Chondrocyte (in vitro differentiated cells): ENCODE data around the gene SVIL. TPM values are rescaled to one million over a fixed set of nuclear protein-coding genes. Genes with fewer than 3 reads are reported as not detected.
"Not testable (repeated sequence)": the region's sequence is repeated elsewhere in the genome, so short reads cannot be mapped to it uniquely, and the experiment has no call there.

Experiments
- DNase-seq: peaks from one replicate; pipeline ENCODE4 v3.0.0; 2021; ENCODE audit warnings: mixed read lengths, low spot score
- H3K27ac Mint-ChIP-seq: one replicate; pipeline ENCODE4 v1.8.0; 2021; ENCODE audit warnings: mild to moderate bottlenecking, moderate library complexity, mixed read lengths; ENCODE audit not compliant: unreplicated experiment
- H3K27me3 Mint-ChIP-seq: 2 replicates; pipeline ENCODE4 v1.8.0; 2021; ENCODE audit warnings: low read depth, mixed read lengths
- H3K36me3 Mint-ChIP-seq: 2 replicates; pipeline ENCODE4 v1.8.0; 2021; ENCODE audit warnings: low read depth, mixed read lengths
- H3K4me1 Mint-ChIP-seq: 2 replicates; pipeline ENCODE4 v1.8.0; 2021; ENCODE audit warnings: low read depth, mild to moderate bottlenecking, mixed read lengths
- H3K4me3 Mint-ChIP-seq: one replicate; pipeline ENCODE4 v1.8.0; 2021; ENCODE audit warnings: mild to moderate bottlenecking, moderate library complexity, mixed read lengths; ENCODE audit not compliant: unreplicated experiment
- H3K9me3 Mint-ChIP-seq: 2 replicates; pipeline ENCODE4 v1.8.0; 2021; ENCODE audit warnings: low read depth, mixed read lengths
- CTCF ChIP-seq: fragments of 200-600 bp; sonication (generic); IDR thresholded peaks from 2 replicates; pipeline ENCODE4 v1.5.0; 2021; ENCODE audit warnings: antibody characterized with exemption, mild to moderate bottlenecking, moderate library complexity
- total RNA-seq: library from RNA; stranded (reverse); gene quantifications from 3 replicates; pipeline ENCODE4 v1.2.1, GENCODE V29; 2021

Gene SVIL
- total RNA-seq, 1 donor from 2014 or later, result 112 TPM

DNA sequence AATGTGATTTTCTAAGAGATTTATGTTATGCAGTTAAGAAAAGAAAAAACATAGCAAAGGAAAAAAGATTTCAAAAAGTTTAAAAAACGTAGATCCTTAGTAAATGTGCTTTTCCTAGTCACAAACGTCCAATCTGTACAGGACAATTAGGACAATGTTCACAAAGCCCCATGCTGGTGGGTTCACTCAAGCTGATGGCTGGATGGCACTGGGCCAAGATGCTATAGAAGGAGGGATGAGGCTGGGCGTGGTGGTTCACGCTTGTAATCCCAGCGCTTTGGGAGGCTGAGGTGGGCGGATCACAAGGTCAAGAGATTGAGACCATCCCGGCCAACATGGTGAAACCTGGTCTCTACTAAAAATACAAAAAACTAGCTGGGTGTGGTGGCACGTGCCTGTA, 22.1 kb downstream of the SVIL start:
- no peak for DNase-seq
- Mint-ChIP-seq H3K4me1 (peaks cover 18% of the 10 kb centered on the region), H3K36me3 (peaks cover 11% of the 10 kb centered on the region), H3K9me3 (peaks cover 4% of the 10 kb centered on the region), H3K4me3 (no peak overlapping the region), H3K27ac (peak overlapping the region; percentile 32), H3K27me3 (no peaks in the 10 kb centered on the region)
- TF ChIP-seq CTCF, result no peak

DNA sequence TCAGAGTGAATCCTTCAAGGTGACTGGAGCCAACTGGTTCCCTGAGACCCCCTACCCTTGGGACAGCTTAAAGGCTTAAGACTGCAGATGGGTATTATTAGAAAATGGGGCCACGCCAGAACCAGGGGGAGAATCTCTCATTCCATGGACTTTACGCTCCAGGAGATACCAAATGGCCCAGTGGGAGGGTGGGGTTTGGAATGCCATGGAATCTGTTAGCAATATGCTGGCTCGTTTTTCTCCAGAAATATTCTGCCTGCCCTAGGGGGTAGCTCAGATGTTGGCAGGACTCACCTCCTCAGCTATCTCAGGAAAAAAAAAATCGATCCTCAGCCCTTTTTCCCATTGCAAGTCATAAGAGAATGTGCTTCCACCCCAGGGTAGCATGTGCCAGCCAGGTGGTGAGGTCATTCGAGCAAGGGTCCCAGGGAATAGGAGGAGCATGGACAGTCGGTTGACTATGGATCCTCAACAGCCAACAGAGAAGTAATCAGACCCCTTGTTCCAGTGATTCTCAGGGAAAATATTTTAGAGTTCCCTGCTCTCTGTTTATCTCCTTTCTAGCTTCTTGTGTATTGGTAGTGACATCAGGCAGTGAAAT, 22.9 kb downstream of the SVIL start:
- peaks cover 22% of the 10 kb centered on the region for H3K4me1 Mint-ChIP-seq
- DNase-seq, result no peak
- TF ChIP-seq CTCF, result no peak
- peaks cover 11% of the 10 kb centered on the region for H3K36me3 Mint-ChIP-seq
- H3K27me3 Mint-ChIP-seq, result no peaks in the 10 kb centered on the region
- no peak overlapping the region for H3K4me3 Mint-ChIP-seq
- H3K27ac Mint-ChIP-seq, result no peak overlapping the region
- peaks cover 4% of the 10 kb centered on the region for H3K9me3 Mint-ChIP-seq

DNA sequence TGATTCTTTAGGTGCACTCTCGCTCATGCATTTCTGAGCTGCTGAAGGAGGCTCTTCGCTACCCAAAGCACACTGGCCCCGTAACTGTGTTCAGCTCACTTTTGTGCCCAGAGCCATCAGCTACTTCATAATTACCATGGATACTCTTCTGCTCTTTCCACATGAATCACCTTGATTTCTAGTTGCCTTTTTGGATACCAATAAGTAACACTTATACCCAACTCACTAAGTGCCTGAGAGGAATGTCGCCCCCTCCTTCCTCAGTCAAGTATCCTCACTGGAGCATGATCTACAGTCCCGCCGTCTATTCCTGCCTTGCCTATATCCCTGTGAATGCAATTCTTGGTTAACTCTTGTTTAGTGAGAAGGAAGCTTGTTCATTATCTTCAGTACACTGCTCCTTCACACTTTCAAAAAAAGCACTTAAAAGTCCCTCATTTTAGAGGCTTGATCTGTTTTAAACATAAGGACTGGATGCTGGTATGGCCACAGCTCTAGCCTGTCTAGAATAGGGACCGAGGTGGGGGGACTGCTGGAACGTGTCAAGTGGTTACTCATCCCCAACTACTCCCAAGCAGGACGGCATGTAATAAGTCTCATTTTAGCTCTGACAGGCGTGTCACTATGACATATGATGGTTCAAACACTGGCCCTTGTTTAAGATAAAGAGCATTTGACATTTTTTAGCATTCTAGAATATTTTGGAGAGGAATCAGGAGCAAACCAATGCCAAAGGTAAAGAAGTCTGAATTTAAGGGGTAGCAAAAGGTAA, 23.7 kb downstream of the SVIL start:
- TF ChIP-seq CTCF, result no peak
- Mint-ChIP-seq H3K4me3 (no peak overlapping the region), H3K36me3 (peaks cover 11% of the 10 kb centered on the region), H3K9me3 (peaks cover 4% of the 10 kb centered on the region), H3K27ac (no peak overlapping the region), H3K27me3 (no peaks in the 10 kb centered on the region), H3K4me1 (peaks cover 22% of the 10 kb centered on the region)
- no peak for DNase-seq

DNA sequence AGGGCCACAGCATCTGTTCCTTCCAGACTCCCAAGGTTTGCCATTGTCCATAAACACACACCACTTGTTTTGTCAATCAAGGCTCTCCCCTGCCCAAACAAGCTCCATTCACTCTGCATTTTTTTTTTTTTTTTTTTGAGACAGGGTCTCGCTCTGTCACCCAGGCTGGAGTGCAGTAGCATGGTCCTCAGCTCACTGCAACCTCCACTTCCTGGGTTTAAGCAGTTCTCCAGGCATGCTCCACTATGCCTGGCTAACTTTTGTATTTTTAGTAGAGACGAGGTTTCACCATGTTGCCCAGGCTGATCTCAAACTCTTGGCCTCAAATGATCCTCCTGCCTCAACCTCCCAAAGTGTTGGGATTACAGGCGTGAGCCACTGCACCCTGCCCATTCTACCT, 24.4 kb downstream of the SVIL start:
- H3K27ac Mint-ChIP-seq, H3K9me3 Mint-ChIP-seq, DNase-seq, H3K27me3 Mint-ChIP-seq, H3K4me3 Mint-ChIP-seq: not testable (repeated sequence)
- Mint-ChIP-seq H3K36me3 (peaks cover 11% of the 10 kb centered on the region), H3K4me1 (peaks cover 22% of the 10 kb centered on the region)

- Mint-ChIP-seq H3K27me3 (no peaks in the 10 kb centered on the region), H3K9me3 (peaks cover 4% of the 10 kb centered on the region), H3K27ac (no peak overlapping the region), H3K4me1 (peaks cover 22% of the 10 kb centered on the region), H3K36me3 (peaks cover 11% of the 10 kb centered on the region), H3K4me3 (no peak overlapping the region)
- no peak for DNase-seq
- no peak for TF ChIP-seq CTCF
These were observed 25.1 kb downstream of the SVIL start for GRCh38 chr10:29609696-29610095.
